ENCODE data around the gene MYEF2.

GRCh38 chr15:48191574-48192225, 13.6 kb upstream of the MYEF2 start, which contains the start of gene CTXN2:
- TF ChIP-seq SUZ12 (IDR thresholded peaks at IDR 0.05; ENCODE audit: extremely low read depth, insufficient read depth, insufficient read length) (no peak), YY1 (IDR thresholded peaks at IDR 0.05; ENCODE audit: insufficient read depth, insufficient read length) (no peak), ZNF274 (IDR thresholded peaks at IDR 0.05; ENCODE audit: low read depth, low read length) (no peak)
